ENCODE results near the gene MAP2K6.

Gene MAP2K6

DNA sequence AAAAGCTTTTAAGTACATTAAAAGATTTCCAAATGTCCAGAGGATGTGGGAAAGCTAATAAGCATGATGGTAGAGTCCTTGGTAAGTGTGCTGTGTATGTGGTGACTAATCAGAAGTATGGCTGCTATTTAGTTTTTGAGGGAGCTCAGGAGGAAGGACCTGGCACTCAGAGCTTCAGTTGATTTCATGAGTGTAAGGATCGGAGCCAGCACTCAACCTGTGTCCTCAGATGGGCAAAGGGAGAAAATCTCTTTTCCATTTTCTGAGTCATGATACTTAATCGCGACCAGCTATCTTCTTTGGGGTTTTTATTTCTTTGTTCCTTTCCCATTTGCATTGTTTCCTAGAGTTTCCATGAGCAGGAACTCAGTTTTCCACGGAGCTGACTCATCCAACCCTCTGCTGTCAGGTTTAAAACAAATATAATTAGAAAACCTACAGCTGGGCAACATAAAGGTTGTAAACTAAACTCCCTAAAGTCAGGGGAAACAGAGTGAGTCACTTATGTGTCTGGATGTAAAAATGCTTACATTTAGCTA, 125.4 kb downstream of the MAP2K6 start:
- DNase-seq = no peak

DNA sequence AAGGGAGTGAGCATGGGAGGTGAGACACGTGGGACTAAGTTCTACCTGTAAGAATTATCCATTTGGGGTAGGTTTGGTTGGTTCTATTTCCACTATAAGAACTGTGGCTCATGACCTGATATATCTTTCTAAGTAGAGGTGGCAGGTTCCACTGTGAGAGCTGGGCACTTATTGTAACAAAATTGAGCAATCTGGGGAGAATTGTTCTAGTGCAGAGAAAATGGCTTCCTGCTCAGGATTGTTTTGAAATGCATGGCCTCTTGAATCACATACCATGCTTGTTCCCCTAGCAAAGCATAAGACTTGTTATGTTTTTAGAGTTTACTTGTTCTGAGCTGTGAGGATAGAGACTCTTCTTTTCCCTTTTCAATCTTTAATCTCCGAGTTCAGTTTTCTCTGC, 125.9 kb downstream of the MAP2K6 start:
- no peak for DNase-seq

DNA sequence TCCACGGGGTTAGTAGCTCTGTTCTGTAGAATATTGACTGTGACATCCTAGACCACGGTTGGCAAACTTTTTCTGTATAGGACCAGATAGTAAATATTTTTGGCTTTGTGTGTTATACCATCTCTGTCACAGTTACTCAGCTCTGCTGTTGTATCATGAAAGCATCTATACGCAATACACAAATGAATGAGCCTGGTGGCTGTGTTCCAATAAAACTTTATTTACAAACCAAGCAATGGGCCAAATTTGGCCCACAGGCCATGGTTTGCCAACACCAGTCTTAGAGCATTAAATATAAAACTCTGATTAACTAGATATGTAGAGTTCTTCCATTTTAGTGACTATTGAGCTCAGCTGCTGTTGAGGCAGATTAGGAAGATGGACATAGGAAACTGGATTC, 132.7 kb downstream of the MAP2K6 start:
- no peak for DNase-seq

DNA sequence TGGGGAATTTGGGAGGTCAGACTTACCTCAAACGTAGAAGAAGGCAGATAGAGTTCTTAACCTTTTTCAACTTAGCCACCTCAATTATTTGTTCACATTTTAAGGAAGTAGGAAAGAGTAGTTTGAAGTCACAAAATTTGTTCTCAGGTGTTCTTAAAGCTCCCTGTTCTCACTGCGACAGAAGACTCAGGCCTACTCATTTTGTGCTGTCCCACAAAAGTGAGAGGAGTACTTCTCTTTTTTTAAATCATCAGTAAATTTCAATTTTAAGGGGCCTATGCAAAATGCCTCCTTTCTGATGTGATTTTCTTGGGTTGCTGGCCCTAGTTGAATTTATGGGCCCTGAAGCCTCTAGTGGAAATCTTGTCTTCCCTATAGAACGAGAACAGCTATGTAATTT, 133.4 kb downstream of the MAP2K6 start:
- no peak for DNase-seq

DNA sequence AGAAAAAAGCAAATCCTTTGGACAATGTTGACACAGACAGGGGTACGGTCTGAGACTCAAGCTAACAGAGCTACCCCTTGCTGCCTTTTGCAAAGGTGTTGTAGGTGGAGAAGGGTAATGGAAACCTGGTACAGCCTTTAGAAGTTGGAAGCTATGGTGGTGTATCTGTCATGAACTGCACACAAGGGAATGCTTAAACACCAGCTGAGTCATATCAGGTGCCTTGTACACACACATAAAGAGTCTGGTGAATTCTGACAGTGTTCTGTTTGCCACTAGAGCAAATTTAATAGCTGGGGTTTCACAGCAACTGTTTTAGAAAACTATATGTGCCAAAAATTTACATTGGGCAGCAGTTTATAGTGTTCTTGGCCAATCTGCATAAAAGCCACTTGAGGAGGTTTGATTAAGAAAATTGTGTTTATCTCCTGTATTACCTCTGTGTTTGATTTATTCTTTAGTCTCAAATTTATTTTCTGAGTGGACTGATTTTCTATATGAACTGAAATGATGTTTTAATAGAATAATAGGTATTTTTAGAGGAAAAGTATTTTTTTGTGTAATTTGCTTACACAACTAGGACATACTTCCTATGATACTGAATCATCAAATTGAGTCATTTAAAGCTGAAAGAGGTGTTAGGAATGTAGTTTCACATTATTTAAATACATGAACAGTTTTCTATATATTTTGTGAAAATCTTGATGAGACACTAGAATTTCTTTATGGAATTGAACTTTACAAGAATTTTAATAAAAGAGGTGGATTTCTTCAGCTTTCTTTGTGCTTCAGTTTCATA, 136.9 kb downstream of the MAP2K6 start:
- DNase-seq = no peak

DNA sequence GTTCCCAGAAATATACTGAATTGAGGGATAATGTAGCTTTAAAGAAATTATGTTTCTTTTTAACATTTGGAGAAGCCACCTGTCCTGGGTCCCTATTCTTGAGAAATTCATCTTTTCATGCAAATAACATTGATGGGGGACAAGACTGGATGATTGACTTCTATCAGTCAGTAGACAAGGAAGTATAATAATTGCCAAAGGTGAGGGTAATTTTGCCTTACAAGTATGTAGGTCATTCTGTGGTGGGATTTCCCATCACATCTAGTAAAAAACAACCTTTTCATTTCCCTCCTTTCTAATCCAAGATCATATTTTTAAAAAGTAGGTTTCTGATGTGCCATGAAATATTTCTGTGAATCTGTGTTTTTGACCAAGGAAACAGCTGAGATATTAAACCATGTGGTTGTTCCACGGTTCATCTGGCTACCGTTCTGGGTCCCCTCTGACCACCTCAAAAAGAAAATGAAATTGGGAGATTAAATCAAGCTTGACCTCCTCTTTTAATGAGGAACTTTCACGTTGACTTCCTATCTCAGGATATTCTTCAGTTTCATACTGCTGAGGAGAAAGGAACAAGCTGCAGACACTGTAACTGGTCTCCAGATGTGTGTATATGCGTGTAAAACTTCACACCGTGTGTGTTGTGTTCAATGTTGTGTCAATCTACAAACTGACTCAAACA, 138.6 kb downstream of the MAP2K6 start:
- DNase-seq = no peak

DNA sequence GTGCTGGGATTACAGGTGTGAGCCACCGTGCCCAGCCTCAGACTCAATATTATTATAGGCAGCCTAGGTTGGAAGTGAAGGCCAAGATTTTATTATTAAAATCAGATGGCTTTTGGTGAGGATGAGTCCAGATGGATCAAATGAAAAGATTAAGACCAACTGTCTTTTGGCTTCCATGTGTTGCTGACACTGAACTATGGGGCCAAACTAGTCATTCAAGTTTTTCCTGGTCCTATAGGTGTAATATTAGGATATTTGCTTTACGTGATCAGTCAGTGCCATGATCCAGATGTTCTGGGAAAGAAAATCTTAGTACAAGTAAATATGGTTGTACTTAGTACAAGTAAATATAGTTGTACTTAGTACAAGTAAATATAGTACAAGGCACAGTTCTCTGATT, 140.6 kb downstream of the MAP2K6 start:
- no peak for DNase-seq

DNA sequence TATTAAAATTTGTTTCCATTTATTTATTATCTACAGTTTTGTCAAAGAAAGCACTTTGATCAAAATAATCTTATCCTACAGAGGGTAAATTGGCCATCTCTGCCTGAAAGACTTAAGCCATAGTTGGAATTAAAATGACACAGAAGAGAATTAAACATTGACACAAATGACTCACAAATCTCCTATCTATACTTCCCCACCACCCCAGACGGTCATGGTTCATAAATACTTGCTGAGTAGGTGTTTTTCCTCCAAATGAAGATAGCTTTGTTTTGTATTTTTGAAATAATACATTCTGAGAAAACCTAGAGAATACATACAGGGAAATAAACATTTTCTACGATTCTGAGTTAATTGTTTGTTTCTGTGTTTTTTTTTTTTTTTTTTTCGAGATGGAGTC, 142.8 kb downstream of the MAP2K6 start:
- no peak for DNase-seq

DNA sequence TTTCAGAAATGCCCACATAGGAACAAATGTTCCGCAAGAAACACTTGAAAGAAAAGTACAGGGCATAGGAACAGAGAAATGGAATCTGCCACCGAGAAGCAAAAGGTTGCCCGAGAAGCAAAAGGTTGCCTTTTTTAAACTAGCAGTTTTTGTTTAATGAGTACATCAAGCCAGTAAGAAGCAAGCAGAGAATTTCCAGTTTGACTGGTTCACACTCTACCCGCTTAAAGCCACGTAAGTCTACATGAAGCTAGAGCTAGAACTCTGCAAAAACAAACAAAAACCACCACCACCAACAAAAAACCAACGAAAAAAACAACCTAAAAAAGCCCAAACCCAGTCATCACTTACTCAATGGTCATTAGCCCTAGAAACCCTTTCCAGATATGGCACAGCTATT, 144.3 kb downstream of the MAP2K6 start:
- DNase-seq = no peak

DNA sequence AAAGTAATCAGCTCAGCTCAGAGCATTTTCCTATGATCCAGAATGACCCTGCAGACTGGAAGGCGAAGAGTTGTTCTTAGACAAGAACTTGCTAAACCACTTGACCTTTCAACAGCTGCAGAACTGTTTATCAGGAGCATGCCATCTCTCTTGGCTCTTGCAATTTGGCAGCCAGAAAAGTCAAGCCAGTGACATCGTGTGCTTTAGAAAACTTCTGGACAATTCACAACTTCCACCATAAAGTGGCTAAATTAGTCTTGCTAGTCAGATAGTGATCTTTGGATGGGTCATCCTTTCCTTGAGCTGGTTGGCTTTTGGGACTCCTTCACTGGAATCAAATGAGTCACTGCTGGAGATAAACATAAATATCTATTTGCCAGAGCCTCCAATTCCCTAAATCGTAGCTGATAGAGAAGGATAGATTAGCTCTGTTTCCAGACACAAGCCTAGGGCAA, 146.5 kb downstream of the MAP2K6 start:
- DNase-seq = no peak

DNA sequence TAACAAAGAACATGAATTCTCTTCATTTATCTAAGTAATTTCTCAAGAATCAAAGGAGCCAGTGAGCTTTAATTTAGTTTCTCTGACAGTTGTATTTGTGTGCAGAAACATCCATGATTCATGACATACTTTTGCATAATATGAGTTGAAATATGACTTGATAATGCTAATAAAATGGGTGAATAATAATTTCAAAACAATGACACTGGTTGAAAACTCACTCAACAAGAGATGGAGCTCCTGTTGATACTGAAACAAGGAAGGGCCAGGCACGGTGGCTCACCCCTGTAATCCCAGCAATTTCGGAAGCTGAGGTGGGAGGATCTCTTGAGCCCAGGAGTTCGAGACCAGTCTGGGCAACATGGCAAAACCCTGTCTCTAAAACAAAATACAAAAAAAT, 147.0 kb downstream of the MAP2K6 start:
- DNase-seq = no peak

DNA sequence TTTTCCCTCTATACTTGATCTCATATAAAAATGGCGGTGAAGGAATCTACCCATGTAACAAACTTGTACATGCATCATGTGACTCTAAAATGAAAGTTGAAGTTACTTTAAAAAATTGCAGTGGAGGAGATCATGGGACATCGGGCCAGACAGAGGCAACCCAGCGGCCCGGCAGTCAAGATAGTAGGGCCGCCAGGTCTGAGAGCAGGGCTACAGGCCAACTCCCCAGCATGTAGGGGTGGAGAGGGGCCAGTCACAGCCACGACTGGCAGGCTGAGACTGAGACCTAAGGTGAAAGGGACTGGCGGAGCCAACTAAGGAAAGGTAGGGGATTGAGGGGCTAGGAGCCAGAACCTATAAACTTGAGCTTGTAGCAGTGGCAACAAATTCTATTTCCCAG, 150.9 kb downstream of the MAP2K6 start:
- DNase-seq = no peak

DNA sequence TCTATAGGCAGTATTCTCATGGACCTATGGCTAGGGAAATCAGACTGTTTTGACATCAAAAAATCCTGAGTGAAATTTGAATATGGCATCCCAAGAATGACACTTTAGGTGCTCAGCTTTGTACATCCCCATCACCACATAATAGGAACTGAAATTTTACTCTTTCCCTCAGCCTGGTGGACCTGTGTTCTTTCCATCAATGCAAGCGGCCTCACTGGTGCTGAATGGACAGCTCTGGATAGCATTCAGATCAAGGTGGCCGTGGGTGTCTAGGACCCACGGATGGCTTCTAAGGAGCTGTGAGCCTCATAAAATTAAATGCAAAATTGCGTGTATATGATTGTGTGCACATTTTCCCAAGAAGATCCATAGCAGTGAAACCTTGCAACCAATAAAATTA, 152.6 kb downstream of the MAP2K6 start:
- no peak for DNase-seq

DNA sequence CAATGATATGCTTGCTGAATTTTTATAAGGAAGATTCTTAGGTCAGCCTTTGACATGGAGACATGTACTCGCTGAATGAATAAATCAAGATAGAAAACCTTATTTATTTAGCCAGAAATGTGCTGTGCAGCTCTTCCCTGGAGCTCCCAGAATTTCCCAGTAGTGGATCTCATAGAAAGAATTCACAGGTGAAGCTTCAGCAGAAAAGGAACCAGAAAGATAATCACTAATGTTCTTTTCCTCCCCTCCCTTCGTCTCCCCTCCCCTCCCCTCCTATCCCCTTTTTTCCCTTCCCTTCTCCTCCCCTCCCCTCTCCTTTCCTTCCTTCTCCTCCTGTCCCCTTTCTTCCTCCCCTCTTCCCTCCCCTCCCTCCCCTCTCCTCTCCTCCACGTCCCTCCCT, 158.2 kb downstream of the MAP2K6 start:
- no peak for DNase-seq

DNA sequence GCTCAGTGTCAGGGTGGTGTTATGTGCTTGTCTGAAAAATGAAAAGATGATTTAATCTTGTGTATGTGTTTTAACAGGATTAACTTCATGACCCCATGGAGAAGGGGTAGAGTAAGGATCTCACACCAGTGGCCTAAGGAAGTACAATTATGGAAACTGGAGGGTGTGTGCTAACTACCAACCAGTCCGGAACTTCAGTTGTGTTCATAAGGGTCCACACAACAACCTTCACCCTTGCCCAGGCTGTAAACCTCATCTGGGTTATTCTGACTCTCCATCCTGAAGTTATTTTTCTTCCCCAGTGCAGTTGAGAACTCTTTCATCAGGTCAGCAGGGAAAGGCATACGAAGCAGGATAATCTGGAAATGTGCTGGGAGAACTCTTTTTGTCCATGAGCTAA, 158.9 kb downstream of the MAP2K6 start:
- DNase-seq = no peak

DNA sequence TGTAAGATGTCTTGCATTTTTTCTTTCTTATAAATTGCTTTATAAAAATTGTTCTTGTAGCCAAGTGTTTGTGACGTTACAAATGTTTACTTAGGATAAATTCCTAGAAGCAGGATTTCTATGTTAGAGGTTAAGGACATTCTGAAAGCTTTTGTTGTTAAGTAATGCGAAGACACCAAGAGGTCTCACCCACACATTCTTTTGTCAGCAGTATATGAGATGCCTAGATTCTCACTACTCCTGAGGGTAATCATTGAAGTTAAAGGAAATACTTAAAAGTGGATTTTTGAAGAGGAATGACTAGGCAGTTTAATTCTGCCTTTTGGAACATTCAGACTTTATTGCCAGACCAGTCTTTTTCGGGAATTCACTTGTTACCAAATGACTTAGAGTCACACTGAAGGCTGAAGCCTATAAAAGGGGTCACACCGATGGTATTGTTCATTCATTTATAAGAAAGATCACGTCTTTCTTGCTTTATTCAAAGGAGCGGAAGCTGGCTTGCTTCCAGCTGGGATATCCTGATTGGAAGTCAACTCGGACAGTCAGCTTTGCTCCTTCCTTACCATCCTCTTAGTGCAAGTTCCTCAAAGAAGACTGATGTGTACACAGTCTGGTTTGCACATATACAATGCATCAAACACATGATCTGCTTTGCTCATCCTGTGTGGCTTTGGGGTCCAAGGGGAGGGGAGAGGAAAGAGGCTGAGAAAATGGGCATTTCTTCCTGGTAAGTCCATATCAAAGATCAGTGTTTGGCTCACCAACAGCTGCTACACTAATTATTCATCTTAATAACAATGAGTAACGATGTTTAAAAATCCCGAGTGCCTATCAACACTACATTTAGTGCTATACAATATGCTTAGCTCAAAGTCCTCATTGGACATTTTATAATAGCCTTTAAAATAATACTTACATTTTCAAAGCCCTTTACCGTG, 160.0 kb downstream of the MAP2K6 start:
- DNase-seq = no peak

DNA sequence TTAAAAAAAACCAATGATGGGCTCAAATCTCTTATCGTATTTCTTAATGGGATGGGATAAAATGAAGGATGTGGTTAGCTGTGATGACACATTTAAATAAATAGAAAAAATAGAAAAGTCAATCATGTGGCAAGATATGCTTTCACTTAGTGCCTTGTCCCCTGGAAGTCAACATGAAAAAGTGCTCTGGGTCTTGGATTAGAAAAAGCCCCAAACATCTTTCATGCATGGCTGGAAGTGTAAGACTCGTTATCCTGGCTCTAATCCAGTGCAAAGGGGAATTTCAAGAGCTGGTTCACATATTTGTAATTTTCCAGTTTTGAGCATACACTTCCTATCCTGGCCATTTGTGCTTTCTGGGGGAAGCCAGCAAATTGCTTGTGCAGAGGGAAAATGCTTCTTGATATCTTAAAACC, 160.9 kb downstream of the MAP2K6 start:
- DNase-seq = no peak

DNA sequence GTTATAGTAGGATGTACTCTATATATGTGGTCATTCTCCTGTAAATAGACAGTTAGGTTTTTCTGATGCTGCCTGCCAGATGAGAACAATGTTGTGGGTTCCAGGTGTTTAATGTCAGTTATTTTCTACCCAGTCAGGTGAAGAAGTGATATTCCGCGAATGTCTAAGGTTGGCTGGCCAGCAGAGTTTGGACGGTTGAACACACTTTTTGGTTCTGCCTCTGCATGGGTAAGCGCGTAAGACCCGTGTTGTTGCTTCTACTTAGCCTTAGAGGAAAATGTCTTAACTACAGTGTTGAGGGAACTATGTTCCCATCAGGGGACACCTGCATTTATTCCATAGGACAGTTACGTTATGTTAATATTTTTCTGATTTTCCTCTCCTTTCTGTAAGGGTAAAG, 162.6 kb downstream of the MAP2K6 start:
- no peak for DNase-seq

DNA sequence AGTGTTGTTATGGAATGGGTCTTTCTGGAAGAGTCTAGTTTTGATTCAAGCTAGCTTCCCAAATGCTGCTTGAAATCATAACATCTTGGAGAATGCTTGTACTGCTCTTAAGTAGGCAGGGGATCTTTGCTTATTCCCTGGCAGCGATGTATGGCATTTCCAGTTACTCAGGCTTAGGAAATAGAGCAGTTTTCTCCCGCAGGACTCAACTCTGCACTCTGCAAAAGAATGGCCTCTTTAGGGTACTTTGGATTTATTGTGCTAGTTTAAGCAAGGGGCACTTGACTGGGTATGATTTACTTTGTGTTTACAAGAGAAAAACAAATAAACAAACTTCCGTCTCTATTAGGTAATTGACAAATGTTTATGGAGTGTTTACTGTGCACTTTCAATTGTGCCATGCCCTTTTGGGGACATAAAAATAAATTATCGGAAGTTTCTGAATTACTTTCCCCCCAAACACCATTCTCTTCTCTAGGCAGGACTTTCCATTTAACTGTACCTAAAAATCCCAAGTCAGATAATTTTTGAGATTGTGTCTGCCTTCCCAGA, 164.0 kb downstream of the MAP2K6 start:
- DNase-seq = no peak

DNA sequence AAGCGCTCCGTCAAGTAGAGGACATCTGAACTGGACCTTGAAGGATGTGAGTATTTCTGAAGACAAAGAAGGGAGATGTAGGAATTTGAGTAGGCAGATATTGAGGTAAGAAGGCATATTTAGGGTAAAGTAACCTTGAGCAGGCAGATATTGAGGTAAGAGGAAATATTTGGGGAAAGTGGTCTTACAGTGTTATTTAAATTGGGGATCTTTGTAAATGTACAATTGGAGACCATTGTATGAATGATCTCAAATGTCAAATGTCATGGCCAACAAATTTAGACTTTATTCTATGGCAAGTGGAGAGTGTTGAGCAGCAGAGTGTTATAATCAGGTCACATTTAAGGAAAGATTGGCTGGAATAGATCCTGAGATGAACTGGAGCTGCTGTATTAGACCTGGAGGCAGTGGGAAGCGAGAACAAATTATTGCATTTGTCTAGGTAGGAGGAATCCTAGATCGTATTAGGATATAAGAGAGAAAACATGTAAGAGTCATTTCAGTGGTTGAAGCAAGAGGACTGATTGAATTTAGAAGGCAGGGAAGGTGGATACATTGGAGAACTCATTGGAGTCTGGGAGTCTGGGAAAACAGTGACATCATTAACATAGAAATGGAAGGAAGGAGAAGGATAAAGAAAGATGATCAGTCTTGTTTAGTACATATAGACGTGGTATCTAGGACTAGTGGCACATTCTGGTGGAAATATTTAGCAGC, 165.6 kb downstream of the MAP2K6 start:
- DNase-seq = no peak

DNA sequence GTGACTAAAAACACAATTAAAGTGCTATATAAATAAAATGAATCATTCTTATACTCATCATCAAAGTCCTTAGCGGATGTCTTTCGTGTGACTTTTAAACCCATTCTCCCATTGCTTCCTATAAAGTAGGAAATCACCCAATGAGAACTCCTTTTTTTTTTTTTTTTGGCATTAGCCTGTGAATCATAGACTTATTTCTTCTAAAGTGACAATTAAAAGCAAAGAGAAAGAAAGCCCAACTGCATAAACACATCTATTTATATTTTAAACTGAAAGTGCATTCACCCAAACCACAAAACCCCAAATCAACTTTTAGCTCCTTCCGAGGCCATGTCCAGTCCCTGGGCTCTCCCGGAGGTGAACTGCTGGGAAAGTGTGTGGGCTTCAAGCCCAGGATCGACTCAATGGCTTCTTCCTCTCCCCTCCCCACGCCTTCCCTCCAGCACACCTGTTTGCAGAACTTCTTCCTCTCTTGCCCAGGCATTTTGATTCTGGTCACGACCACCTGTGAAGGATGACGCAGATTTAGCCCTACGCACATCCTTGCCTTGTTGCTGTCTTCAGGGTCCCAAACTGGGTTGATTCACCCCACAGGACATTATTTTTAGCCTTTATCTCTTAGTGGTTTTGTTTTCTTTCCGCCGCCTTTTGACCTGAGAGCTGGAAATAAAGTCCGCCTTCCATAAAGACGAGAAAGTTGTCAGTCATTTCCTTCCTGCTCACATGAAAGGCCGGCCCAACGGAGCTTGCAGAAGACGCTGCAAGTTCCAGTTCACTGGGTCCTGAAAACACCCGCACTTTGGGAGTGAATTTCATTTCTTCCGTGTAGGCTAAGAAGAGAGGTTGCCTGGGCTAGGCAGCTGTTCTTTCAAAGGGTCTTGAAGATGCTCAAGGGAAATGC, 166.8 kb downstream of the MAP2K6 start:
- DNase-seq = peak; percentile 21 to 23
